ENCODE results near the gene NOX5. TPM values are rescaled to one million over a fixed set of nuclear protein-coding genes. Genes with fewer than 3 reads are reported as not detected.

NOX5 gene
- total RNA-seq, 1 donor from 2014 or later, result not detected

DNA sequence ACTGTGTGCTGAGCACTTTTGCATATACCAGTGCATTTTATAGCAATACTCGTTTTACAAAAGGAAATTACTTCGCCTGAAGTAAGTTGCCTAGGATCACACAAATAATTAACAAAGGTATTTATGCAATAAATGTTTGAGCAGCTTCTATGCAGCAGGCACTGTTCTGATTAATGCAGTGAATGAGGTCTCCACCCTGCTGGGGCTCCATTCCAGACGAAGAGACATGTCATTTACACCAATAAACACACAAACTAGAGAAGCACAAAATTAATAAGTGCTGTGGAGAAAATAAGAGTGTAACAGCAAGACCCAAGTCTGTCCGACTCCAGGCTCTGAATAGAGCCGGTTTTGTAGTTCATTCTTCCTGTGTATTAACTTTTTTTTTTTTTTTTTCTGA lies 17.5 kb downstream of the NOX5 start:
- intact Hi-C loops (cut with micrococcal nuclease), result no loop called here
- Histone ChIP-seq H3K27ac (replicated peaks) (no peak overlapping the region), H3K4me1 (peaks cover 8% of the 10 kb centered on the region), H3K9me3 (replicated peaks) (no peaks in the 10 kb centered on the region), H3K36me3 (no peaks in the 10 kb centered on the region), H3K27me3 (ENCODE audit: low read depth) (peaks cover 59% of the 10 kb centered on the region), H3K4me3 (peak overlapping the region; percentile 58)
- TF ChIP-seq, protein P1, sequence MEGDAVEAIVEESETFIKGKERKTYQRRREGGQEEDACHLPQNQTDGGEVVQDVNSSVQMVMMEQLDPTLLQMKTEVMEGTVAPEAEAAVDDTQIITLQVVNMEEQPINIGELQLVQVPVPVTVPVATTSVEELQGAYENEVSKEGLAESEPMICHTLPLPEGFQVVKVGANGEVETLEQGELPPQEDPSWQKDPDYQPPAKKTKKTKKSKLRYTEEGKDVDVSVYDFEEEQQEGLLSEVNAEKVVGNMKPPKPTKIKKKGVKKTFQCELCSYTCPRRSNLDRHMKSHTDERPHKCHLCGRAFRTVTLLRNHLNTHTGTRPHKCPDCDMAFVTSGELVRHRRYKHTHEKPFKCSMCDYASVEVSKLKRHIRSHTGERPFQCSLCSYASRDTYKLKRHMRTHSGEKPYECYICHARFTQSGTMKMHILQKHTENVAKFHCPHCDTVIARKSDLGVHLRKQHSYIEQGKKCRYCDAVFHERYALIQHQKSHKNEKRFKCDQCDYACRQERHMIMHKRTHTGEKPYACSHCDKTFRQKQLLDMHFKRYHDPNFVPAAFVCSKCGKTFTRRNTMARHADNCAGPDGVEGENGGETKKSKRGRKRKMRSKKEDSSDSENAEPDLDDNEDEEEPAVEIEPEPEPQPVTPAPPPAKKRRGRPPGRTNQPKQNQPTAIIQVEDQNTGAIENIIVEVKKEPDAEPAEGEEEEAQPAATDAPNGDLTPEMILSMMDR (IDR thresholded peaks at IDR 0.05; ENCODE audit: borderline replicate concordance), result no peak
- no peak for DNase-seq

GRCh38 chr15:69032703-69033373 lies 18.3 kb downstream of the NOX5 start:
- TF ChIP-seq, protein P1 (IDR thresholded peaks at IDR 0.05; ENCODE audit: borderline replicate concordance), result no peak
- intact Hi-C loops (cut with micrococcal nuclease), result no loop called here
- Histone ChIP-seq H3K4me3 (no peak overlapping the region), H3K27me3 (ENCODE audit: low read depth) (peaks cover 66% of the 10 kb centered on the region), H3K9me3 (replicated peaks) (no peaks in the 10 kb centered on the region), H3K4me1 (peaks cover 8% of the 10 kb centered on the region), H3K27ac (replicated peaks) (no peak overlapping the region), H3K36me3 (no peaks in the 10 kb centered on the region)
- DNase-seq, result no peak

DNA sequence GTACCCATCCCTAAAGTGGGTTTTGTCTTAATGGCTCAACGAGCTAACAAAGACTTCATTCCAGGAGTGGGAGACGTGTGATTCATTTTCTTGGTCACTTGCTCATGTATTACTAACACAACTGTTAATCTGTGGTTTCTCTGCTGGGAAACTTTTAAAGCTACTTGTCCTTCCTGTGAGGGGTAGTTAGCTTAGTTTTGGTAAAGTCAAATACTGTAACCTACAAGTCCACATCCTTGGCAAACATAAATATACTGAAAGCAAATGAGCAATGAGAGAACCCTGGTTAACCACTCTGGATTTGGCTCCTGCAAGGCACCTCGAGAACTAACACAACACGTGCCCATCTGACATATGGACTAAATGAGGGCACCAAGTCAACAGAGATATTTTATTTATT lies 19.9 kb downstream of the NOX5 start:
- intact Hi-C loops (cut with micrococcal nuclease), result no loop called here
- Histone ChIP-seq H3K36me3 (no peaks in the 10 kb centered on the region), H3K4me1 (peaks cover 8% of the 10 kb centered on the region), H3K27ac (replicated peaks) (no peak overlapping the region), H3K4me3 (no peak overlapping the region), H3K9me3 (replicated peaks) (no peaks in the 10 kb centered on the region), H3K27me3 (ENCODE audit: low read depth) (peaks cover 68% of the 10 kb centered on the region)
- TF ChIP-seq, protein P1 (IDR thresholded peaks at IDR 0.05; ENCODE audit: borderline replicate concordance), result no peak
- DNase-seq, result no peak

GRCh38 chr15:69035205-69035917 lies 20.9 kb downstream of the NOX5 start:
- Histone ChIP-seq H3K27ac (replicated peaks) (no peak overlapping the region), H3K9me3 (replicated peaks) (no peaks in the 10 kb centered on the region), H3K4me3 (no peak overlapping the region), H3K27me3 (ENCODE audit: low read depth) (peaks cover 68% of the 10 kb centered on the region), H3K36me3 (no peaks in the 10 kb centered on the region), H3K4me1 (peaks cover 8% of the 10 kb centered on the region)
- intact Hi-C loops (cut with micrococcal nuclease), result no loop called here
- DNase-seq, result no peak
- TF ChIP-seq, protein P1 (IDR thresholded peaks at IDR 0.05; ENCODE audit: borderline replicate concordance), result peak; percentile 37

DNA sequence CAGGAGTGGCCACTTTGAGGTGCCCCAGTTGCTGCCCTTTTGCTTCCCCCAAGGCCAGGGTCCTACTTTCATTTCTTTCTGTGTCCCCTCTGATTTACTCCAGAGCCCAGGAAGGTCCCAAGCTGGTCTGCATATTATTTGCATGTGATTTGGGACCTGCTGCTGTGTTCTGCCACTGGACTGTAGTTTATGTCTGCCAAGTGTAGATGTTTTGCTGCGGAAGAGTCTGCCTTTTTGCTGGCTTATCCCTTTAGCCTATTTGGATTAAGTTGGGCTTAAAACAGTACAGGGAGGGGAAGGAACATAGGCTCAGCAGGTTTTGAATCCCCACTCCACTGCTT lies 21.4 kb downstream of the NOX5 start:
- TF ChIP-seq, protein P1 (IDR thresholded peaks at IDR 0.05; ENCODE audit: borderline replicate concordance), result no peak
- no peaks in the 10 kb centered on the region for H3K36me3 ChIP-seq

More for the DNA sequence above, 21.4 kb downstream of the NOX5 start:
- no peak for DNase-seq
- Histone ChIP-seq H3K9me3 (replicated peaks) (no peaks in the 10 kb centered on the region), H3K27me3 (ENCODE audit: low read depth) (peaks cover 68% of the 10 kb centered on the region), H3K4me1 (peaks cover 8% of the 10 kb centered on the region), H3K27ac (replicated peaks) (no peak overlapping the region), H3K4me3 (no peak overlapping the region)
- intact Hi-C loops (cut with micrococcal nuclease), result no loop called here

Data from left ventricle myocardium inferior (tissue), 1 donor.